GM19463 (cell line): Measurements from ENCODE around the gene FAAH.

Experiments
- ATAC-seq: cut with Tn5 transposase; IDR thresholded peaks from one replicate; pipeline ENCODE4 v1.9.1; 2021; ENCODE audit warnings: mild to moderate bottlenecking, moderate library complexity; ENCODE audit not compliant: unreplicated experiment

The FAAH gene

DNA sequence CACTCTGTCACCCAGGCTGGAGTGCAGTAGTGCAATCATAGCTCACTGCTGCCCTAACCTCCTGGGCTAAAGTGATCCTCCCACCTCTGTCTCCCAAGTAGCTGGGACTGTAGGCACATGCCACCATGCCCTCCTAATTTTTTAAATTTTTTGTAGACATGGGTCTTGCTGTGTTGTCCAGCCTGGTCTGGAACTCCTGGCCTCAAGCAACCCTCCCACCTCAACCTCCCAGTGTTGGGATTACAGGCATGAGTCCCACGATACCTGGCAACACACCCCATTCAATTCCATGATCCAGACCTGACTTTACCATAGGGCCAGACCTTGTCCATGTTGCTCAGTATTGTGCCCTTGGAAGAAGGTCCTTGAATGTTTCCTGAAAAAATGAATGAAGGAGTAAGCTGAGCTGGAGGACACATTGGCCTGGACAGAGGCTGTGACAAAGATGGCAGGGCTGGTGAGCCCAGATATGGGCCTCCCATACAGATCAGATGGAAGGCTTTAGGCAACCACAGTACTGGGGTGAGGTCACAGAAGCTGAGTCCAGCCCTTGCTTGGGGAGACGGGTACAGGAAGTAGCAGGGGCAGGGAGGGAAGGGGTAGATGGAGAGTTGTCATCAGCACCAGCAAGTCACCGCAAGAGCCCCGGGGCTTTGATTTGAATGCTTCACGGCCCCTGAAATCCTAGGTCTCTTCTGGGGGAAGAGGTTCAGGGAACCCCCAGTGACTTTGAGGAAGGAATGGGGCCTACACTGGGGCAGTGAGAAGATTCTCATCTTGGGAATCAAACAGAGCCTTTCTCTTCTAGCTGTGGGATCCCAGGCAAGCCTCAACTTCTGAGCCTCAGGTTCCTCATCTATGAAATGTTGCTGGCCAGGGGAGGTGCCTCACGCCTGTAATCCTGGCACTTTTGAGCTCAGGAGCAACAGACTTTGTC is 55.4 kb downstream of the FAAH start:
- no peak for ATAC-seq

DNA sequence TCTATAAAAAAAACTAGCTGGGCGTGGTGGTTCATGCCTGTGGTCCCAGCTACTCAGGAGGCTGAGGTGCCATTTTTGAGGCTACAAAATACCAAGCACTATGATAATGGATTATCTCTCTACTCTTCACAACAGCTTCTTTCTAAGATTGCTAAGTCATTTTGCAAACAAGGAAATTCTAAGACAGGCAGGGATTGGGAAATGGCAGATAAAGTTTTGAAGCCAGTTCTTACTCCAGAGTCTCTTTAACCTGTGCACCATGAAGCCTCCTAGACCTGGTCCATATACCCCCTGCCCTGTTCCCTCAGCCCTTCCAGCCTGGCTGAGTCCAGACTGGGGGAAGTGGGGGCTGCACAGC is 56.0 kb downstream of the FAAH start:
- ATAC-seq, result no peak

DNA sequence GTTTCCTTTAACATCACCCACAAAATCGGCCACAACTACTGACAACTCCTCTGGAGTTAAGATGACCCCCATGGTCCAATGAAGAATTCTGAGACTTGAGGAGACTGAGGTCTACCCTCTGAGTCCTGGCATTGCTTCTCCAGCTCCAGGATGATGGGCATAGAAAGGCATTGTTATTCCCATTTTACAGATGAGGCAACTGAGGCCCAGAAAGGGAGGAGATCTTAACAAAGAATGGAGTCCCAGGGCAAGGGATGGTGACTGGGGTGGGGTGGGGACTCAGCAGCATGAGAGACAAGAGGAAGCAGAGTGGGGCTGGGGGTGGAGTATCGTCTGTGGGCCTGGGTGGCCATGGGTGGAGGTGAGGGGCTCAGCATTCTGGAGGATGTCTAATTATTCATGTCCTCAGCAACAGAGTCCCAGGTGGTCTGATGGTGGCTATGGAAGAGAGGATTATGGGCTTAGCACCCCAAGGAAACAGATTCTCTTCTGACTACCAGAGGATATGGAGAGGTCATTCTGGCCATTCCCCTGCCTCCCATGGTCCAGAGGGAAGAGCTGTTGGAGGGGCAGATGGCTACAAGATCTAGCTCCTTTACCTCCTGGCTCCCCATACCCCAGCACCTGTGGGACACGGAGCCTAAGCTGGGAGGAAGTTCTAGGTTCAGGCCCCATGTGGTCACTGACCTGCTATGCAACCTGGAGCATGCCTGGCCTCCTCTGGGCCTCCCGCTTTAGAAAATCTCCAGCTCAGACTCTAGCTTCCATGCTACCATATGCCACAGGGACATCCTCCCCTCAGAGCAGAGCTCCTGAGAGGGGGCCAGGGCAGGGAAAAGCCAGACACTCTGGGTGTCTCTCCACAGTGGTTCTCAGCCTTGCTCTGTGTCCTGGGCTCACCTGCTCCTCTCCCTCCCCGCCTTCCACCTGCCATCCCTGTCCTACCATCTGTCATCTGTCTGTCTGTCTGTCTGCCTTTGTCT is 58.1 kb downstream of the FAAH start:
- ATAC-seq, result no peak

DNA sequence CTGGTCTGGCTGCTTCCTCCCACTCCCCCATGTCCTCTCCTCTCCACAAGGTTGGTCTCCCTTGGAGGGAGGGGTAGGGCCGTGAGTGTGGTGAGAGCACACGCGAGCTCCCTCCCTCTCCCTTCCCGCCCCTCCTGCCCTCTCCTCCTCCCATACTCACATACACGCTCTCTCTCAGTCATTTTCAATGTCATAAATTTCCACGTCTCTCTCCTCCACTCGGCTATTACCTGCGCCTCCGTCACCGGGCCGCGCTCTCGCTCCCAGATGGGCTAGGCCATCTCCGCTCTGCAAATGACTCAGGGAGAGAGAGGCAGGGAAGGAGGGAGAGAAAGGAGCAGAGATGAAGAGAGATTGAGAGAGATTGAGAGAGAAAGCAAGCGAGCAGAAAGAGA is 58.8 kb downstream of the FAAH start:
- no peak for ATAC-seq

DNA sequence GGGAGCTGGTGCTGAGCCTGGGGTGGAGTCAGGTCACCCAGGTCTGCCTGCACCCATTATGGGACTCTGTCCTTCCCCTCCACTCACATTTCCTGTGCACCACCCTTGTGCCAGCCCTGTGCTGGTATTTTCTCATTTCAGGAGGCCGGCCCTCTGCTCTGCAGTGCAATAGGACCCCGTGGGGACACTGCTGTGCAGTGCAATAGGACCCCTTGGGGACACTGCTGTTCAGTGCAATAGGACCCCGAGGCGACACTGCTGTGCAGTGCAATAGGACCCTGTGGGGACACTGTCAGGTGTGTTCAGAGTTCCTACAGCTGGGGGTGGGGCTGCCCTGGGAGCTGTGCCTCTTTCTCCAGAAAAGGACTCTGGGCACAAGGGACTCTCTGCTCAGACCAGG is 59.3 kb downstream of the FAAH start:
- ATAC-seq, result no peak

DNA sequence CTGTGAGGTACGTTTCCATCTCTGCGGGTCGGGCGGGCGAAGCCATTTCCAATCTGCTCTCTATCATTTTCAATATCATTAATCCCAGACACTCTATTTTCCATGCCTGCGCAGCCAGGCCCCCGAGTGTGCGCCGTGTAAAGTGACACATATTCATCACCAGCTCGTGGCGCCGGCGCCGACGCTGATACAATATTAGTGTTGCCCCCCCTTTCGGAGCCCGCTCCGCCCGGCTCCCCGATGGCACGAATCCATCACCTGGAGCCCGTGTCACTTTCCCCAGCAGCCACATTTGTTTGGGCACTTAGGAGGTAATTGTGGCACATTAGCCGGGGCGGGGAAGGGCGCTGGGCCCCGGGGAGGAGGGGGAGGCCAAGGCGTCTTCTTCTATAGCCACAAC is 61.8 kb downstream of the FAAH start:
- ATAC-seq, result no peak

DNA sequence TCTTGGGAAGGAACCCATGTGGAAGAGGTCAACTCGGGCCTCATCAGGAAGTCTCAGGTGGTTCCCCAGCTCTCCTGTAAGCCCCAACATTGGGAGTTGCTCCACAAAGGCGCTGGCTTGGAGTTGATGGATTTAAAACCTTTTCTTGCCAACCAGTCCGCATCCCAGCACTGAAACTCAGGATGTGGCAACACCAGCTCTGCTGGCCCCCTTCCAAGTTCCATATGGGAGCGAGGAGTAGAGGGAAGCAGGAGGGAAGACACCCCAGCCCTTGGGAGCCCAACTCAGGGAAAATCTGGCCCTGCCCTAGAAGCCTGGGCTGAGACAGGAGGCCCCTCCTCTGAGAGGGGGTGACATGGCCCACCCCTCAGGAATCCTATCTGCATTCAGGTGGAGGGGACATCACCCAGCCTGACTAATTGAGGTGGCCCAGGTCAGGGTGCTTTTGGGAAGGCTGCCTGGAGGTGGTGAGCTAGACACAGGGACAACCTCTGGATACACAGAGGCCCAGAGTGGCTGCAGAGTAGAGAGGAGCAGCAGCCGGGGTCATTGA is 62.4 kb downstream of the FAAH start:
- ATAC-seq, result no peak

DNA sequence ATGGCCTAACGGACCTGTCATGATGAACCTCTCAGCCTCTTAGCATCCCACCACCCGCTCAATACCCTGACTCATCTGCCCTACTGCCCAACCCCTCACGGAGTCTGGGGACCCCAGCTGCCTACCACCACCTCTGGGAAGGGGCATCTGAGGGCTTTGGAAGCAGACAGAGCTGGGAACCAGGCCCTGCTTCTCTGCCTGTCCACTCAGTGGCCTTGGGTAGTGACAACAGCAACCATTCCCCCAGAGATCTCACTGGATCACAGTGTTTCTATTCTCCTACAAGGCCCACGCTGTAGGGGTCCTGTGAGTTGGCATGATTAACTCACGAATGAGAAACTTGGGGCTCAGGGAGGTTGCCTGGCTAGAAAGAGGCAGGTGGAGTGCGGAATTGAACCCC is 63.1 kb downstream of the FAAH start:
- ATAC-seq, result no peak

DNA sequence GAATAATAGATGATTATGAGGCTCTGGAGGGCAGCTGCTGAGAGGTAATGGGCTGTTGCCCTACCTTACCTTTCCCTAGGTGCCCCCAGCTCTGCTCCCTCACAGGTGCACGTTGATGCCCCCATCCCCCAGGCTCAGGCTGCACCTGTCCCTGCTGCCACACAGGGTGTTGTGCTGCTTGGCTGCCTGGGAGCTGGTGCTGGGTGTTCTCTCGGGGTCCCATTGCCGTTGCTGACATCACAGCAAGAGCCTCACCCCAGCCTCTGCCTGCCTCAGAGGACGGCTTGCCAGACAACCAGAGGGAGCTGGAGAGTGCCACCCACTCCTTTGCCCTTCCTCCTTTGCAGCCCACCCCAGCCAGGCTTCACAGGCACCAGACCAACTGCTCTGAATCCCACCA is 64.1 kb downstream of the FAAH start:
- no peak for ATAC-seq

DNA sequence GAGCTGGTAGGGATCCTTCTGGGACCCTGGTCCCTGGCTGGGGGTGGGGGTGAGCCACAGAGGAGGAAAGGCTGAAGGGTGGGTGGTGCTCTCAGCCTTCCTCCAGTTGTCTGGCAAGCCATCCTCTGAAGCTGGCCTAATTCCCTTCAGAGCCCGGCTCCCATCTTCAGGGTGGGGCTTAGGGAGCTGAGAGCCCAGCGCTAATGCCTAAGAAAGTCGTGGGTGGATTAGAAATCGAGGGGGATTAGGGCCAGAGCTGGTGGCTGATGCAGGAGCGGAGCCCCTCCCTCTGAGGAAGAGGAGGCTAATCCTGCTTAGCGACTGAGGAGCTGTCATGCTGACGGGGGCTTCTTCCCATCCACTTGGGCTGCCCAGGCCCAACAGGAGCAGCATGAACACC is 64.7 kb downstream of the FAAH start:
- no peak for ATAC-seq

DNA sequence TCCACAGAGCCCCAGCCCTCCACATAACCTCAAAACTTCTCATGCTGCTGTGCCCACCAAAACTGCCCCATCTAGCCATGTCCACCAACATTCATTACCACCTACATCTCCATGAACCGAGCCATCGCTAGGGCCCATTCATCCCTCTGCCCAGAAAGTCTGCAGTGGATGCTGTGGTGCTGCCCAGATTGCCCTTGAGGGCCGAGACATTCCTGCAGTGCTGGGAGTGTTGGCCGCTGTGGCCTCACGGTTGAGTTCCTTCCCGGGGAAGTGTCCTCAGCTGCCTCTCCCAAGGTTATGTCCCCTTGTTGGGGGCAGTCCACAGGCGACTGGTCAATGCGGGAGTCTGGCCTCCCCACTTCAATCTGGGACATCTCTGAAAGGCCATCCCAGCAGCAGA is 65.2 kb downstream of the FAAH start:
- no peak for ATAC-seq

DNA sequence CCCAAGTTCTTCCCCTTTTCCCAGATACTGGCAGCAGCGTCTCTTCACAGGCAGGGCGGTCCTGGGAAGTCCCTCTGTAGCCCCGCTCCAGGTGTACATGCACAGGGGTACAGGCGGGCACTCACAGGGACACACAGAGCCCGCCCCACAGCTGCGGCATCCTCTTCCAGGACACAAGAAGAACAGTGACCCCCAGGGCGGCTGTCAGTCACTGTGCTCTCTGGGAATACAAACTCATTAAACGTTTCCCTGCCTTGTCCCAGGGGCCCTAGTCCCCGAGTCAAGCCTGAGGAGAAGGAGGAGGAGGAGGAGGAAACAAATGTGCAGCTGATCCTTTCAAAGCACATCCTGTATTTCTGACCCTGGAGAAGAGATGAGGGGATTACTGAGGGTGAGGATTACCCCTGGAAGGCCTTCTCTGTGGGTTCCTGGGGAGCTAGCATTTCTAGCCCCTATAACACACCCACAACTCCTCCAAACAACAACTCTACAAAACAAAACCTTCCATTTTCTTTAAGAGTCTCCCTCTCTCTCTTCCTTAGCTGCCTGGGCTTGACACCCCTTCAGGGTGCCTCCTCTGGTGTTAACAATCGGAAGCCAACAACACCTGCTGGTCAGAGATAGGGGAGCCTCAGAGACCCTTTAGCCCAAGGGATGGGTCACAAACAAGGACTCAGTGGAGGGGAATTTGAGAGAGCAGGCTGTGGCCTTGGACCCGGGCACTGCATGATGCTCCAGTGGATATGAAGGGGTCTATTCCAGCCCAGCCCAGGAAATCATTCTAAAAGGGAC is 67.1 kb downstream of the FAAH start:
- no peak for ATAC-seq

DNA sequence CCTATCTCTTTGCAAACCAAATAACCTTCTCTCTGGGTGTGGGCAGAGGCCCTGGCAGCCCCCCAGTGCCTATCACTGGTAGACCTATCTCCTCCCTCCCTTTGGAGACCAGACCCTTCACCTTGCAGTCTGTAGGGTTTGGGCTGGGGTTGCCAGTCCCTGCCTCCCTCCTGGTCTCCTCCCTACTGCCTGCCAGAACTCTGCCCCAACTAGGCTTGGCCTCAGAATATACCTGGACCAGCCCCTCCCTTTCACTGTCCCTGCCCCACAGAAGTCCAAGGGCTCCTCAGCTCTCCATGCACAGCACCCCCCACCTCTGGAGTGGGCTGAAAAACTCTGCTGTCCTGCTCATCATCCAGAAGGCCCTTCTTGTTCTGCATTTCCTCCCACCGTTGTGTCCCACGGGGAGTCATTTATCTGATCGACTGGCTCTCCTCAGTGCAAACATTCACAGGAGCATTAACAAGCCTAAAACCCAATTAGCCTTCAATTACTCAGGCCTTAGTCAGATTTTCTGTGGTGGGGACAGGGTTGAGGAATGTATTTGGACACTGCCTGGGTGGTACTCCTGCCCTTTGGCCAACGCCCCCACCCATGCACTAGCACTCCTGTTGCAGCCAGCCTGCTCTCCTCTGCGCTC is 67.8 kb downstream of the FAAH start:
- ATAC-seq, result no peak
